NCI-H69 (cell line): ENCODE results near the gene ARHGEF1.
A peak's percentile ranks its signal among the peaks of the same experiment; 100 is the strongest.

ENCODE experiments used
- DNase-seq: peaks from one replicate; lab custom pipeline; 2025; lab: John Stamatoyannopoulos, UW

Gene ARHGEF1

GRCh38 chr19:41918653-41919244 lies 35.8 kb downstream of the ARHGEF1 start:
- DNase-seq: no peak

- DNase-seq: no peak
Observed at GRCh38 chr19:41919948-41920712, 37.1 kb downstream of the ARHGEF1 start.

- DNase-seq: no peak
Observed at GRCh38 chr19:41920882-41921576, 38.0 kb downstream of the ARHGEF1 start.

GRCh38 chr19:41921577-41922576 lies 38.9 kb downstream of the ARHGEF1 start:
- no peak for DNase-seq

DNA sequence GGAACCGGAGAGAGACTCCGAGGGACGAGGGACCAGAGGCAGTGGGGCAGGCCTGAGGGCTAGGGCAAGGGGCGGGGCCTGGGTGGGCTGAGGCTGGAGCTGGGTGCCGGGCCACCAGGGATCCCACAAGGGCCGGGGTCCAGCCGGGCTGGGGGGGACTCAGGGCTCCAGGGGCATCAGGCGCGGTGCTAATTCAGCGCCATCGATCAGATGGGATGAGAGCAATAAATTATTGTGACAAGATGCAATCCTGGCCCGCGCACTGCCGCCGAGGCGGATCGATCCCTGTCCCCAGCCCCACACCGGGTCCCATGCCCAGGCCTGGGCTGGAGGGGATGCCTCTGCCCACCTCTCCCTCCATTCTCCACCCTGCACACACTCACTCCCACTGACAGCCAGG lies 39.6 kb downstream of the ARHGEF1 start:
- no peak for DNase-seq

DNA sequence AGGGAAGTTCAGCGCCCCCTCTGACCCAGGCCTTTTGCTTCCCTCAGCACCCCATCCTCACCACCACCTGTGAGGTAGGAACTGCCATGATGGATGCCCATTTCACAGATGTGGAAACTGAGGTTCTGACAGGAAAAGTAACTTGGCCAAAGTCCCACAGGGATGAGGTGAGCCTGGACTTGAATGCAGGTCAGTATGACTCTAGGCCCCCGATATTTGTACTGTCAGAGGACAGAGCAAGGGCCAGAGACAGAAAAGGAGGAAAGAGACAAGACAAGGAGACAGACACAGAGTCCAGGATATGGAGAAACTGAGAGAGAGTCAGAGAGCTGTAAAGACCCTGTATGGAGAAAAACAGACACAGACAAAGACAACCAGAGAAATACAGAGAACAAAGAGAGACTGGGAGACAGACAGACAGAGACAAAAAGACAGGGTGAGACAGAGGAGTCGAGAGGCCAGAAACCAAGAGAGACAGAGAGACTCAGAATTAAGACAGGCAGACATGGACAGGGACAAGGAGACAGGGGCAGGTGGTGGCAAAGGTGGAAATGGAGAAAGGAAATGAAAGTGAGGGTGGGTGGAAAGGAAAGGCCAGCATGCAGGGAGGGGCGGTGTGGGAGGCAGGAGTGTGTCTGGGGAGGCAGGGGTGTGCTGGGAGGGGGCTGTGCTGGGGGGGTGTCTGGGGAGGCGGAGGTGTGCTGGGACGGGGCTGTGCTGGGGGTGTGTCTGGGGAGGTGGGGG lies 40.2 kb downstream of the ARHGEF1 start:
- DNase-seq: no peak

- DNase-seq: no peak
Observed at GRCh38 chr19:41924151-41925145, 41.5 kb downstream of the ARHGEF1 start.

DNA sequence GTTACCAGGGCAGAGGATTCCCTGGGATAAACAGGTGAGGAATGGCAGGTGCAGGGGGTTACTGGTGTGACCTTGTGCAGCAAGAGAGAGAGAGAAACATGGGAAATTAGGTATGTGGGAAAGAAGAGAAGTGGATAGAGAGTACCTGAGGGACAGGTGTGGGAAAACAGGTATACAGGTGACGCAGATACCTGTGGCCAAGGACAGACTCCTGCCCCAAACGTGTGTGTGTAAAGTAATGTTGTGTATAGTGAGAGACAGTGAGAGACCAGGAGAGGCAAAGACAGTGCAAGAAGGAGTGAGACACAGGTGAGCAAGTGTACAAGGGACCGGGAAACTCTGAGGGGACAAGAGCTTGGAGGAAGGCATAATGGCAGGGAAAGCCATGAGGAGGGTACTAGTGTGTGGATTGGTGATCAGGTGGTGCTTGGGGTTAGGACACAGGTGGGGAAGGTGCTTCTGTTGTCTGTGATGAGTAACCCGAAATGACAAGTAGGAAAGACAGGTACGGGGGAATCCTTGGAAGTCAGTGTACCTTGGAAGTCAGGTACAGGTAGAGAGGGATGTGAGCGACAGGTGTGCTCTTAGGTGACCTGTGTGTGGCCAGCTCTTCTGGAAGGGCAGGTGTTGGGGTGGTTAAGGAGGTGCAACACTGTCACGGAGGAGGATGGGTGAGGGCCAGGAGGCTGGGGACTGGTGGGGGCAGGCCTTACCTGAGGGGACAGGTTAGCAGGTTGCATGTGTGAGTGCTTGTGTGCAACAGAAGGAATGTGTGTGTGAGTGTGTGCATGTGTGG lies 42.4 kb downstream of the ARHGEF1 start:
- DNase-seq: no peak

DNA sequence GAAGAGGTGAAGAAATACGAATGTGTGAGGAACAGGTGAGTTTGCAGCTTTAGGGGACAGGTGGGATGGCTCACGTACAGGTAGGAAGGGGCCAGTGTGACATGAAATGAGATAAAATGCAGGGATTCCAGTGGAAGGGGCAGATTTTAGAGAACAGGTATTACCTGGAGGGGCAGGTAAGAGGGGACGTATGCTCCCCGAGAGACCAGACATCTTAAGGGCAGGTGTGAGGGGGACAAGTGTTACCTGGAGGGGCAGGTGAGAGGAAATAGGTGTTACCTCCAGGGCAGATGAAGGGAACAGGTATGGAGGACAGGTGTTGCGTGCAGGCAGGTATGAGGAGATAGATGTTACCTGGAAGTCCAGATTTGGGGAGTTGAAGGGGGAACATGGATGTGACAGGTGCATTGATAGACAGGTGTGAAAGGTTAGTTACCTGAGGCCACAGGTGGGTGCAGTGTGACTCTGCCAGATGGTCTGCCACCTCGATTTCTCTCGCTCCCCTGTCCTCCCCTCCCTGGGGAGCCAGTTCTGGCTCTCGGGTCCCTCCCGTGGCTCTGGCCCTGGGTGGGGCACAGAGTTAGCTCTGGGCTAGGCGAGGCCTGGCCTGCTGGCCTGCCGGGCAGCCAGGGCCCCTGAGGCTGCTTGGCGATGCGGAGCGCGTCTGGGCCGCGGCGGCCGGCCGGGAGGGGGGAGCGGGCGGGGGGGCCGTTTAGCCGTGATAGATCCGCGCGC lies 43.2 kb downstream of the ARHGEF1 start:
- DNase-seq: no peak

DNA sequence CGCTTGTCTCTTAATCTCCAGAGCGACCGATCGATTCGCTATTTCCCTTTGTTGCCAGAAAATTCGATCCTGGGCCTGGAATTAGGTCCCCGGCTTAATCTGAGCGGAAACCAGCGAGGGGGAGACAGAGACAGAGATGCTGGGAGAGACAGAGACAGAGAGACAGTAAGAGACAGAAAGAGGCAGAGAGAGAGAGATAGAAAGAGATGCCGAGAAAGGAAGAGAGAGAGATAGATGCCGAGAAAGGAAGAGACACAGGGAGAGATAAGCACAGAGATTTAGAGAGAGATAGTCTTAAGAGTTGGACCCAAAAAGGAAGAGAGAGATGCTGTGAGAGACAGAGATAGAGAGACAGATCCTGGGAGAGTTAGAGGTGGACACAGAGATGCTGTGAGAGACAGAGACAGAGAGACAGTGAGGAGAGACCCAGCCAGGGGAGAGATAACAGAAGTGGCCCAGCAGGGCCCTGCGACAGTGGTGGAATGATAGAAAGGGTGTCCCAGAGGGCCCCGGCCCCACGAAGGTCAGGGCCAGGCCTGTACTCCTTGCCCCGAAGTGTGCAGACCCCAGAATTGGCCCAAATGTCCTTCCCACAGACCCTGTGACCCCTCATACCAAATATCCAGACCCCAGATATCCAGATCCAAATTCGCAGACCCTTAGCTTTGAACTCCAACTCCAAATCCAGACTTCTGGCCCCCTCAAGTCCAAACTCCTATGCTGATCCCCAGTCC lies 43.9 kb downstream of the ARHGEF1 start:
- no peak for DNase-seq

DNA sequence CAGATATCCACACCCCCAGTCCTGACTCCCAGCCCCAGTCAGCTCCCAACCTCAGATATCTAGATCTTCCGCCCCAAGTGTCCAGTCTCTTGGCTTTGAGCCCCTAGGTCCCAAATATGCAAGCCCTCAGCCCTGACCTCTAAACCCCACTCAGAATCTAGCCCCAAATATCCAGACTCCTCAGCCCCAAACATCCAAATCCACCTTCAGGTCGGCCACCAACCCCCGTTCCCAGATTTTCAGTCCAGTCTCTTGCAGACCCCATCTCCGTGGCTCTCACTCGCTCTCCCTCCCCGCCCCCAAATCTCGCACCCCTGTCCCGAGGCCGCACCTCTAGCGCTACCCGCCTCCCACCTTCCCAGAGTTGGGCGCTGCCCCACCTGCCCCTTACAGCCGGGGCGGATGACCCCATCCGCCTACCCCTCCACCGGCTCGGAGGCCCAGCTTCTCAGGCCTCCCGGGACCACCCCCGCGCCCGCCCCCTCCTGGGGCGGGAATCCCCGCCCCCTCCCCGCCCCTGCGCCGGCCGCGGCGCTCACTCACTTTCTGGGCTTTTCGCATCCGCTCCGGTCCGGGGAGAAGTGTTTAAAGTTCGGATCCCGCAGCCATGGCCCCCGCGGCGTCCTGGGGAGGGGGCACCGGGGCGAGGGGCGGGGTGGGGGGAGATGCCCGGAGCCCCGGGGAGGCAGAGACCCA lies 44.7 kb downstream of the ARHGEF1 start:
- peak; percentile 36 for DNase-seq

DNA sequence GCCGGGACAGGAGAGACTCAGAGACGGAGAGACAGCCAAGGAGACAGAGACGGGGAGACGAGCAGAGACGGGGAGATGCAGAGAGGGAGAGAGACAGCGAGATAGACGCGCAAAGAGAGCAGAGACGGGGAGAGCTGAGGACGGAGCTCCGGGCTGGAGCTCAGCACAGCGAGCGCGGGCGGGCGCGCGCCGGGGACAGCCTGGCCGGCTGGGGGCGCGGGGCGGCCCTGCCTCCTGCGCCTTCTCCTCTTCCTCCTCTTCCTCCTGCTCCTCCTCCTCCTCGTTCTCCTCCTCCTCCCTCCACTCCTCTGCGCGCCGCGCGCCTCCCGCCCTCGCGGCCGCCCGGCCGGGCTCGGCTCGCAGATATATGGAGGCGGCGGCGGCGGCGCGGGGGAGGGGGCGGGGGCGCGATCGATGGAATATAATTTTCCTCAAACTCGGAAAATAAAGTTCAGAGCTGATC lies 45.3 kb downstream of the ARHGEF1 start, which contains the start of gene ERFL:
Gene ERFL, minus strand, starts transcription at position 229 of the 463 bp plus-strand sequence. CDS start 15,530 bp downstream, outside the sequence.
- DNase-seq: peak; percentile 46

- DNase-seq: peak; percentile 47
Observed at GRCh38 chr19:41928754-41929535, 46.0 kb downstream of the ARHGEF1 start.

GRCh38 chr19:41929536-41930071 lies 46.6 kb downstream of the ARHGEF1 start:
- no peak for DNase-seq

GRCh38 chr19:41930322-41930722 lies 47.3 kb downstream of the ARHGEF1 start:
- peak; percentile 31 for DNase-seq
